ENCODE results near the gene UNC13C. TPM values are rescaled to one million over a fixed set of nuclear protein-coding genes. Genes with fewer than 3 reads are reported as not detected.
"Not testable (repeated sequence)": the region's sequence is repeated elsewhere in the genome, so short reads cannot be mapped to it uniquely, and the experiment has no call there.

The UNC13C gene
- total and polyA plus RNA-seq, 10 of the 15 experiments (the other 5 are each of a cell fraction or from before 2014, with no cell fraction given), result 9.9 to 81.3 (median 25.0) TPM

DNA sequence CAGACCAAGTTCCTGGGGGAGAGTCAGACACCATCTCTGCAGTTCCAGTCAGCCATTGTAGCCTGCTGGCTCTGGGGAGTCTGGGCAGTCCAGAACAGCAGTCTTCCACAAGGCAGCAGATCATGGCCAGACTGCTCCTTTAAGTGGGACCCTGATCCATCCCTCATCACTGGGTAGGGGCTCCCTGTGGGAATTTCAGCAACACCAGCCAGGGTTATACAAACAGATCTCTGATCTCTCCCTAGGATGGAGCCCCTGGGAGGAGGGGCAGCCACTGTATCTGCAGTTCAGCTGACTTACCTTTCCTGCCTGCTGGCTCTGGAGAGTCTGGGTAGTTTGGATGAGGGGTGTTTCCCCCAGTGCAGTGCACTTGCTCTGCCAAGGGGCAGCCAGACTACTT is 42.1 kb upstream of the UNC13C start (continued):
- TF ChIP-seq, protein P1, sequence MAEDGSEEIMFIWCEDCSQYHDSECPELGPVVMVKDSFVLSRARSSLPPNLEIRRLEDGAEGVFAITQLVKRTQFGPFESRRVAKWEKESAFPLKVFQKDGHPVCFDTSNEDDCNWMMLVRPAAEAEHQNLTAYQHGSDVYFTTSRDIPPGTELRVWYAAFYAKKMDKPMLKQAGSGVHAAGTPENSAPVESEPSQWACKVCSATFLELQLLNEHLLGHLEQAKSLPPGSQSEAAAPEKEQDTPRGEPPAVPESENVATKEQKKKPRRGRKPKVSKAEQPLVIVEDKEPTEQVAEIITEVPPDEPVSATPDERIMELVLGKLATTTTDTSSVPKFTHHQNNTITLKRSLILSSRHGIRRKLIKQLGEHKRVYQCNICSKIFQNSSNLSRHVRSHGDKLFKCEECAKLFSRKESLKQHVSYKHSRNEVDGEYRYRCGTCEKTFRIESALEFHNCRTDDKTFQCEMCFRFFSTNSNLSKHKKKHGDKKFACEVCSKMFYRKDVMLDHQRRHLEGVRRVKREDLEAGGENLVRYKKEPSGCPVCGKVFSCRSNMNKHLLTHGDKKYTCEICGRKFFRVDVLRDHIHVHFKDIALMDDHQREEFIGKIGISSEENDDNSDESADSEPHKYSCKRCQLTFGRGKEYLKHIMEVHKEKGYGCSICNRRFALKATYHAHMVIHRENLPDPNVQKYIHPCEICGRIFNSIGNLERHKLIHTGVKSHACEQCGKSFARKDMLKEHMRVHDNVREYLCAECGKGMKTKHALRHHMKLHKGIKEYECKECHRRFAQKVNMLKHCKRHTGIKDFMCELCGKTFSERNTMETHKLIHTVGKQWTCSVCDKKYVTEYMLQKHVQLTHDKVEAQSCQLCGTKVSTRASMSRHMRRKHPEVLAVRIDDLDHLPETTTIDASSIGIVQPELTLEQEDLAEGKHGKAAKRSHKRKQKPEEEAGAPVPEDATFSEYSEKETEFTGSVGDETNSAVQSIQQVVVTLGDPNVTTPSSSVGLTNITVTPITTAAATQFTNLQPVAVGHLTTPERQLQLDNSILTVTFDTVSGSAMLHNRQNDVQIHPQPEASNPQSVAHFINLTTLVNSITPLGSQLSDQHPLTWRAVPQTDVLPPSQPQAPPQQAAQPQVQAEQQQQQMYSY (CRISPR knock-in tag; IDR thresholded peaks at IDR 0.05), result no peak
- TF ChIP-seq ASH2L (IDR thresholded peaks at IDR 0.05; ENCODE audit: borderline replicate concordance, low read depth) (no peak), IRF4 (IDR thresholded peaks at IDR 0.05; ENCODE audit: low read depth, low read length) (no peak), SMAD1 (IDR thresholded peaks at IDR 0.05; ENCODE audit: low read depth, partially characterized antibody) (no peak), PAX5 (IDR thresholded peaks at IDR 0.05; ENCODE audit: borderline replicate concordance, low read depth, low read length) (no peak), CHD2 (IDR thresholded peaks at IDR 0.05; ENCODE audit: borderline replicate concordance, low read depth, low read length) (no peak), LARP7 (IDR thresholded peaks at IDR 0.05) (no peak), CREM (IDR thresholded peaks at IDR 0.05; ENCODE audit: low read depth) (no peak), SMAD5 (IDR thresholded peaks at IDR 0.05; ENCODE audit: low read depth) (no peak), ZZZ3 (IDR thresholded peaks at IDR 0.05; ENCODE audit: control insufficient read depth, insufficient read length, low read depth) (no peak), GABPA (IDR thresholded peaks at IDR 0.05; ENCODE audit: low read depth) (no peak), MEF2A (IDR thresholded peaks at IDR 0.05; ENCODE audit: insufficient read depth, low read depth, low read length) (no peak)

DNA sequence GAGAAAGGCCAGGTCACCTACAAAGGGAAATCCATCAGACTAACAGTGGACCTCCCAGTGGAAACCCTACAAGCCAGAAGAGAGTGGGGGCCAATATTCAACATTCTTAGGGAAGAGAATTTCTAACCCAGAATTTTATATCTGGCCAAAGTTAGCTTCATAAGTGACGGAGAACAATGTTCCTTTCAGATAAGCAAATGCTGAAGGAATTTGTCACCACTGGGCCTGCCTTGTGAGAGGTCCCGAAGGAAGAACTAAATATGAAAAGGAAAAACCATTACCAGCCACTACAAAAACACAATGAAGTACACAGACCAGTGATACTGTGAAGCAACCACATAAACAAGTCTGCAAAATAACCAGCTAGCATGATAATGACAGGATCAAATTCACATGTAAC is 40.6 kb upstream of the UNC13C start:
- H3K9me3 ChIP-seq (replicated peaks; ENCODE audit: control insufficient read depth, insufficient read depth, low read length); H3K9ac ChIP-seq (ENCODE audit: control insufficient read depth, insufficient read depth, low read length); SMC1A ChIA-PET (ENCODE audit: uncharacterized antibody, unreplicated experiment); H3K79me2 ChIP-seq (ENCODE audit: control insufficient read depth, insufficient read depth, low read length); H3K36me3 ChIP-seq (ENCODE audit: control insufficient read depth in 2 of 2, insufficient read depth in 2 of 2, low read length in 1 of 2); RAD21 ChIA-PET (ENCODE audit: unreplicated experiment); in situ Hi-C loops (cut with MboI); ATAC-seq; H3K27ac ChIP-seq (ENCODE audit: control insufficient read depth, insufficient read depth); H2AFZ ChIP-seq (ENCODE audit: control insufficient read depth, low read depth, low read length); BruUV-seq (replicated peaks); H3K4me3 ChIP-seq; H3K4me1 ChIP-seq (ENCODE audit: control insufficient read depth, insufficient read depth, low read length); H4K20me1 ChIP-seq (ENCODE audit: control insufficient read depth, insufficient read depth); intact Hi-C loops (cut with micrococcal nuclease; ENCODE audit: unreplicated experiment); POLR2A ChIA-PET; H3K4me2 ChIP-seq (ENCODE audit: control insufficient read depth, insufficient read depth); DNase-seq (ENCODE audit: low read depth, low spot score); FAIRE-seq; H3K27me3 ChIP-seq (replicated peaks in 1 of 2; ENCODE audit: control insufficient read depth in 2 of 2, insufficient read depth in 2 of 2, low read length in 1 of 2); CTCF ChIA-PET: not testable (repeated sequence)
- 0% methylated on average over 2 of the region's 2 CpGs for WGBS (ENCODE audit: insufficient coverage, insufficient replicate concordance, low lambda C conversion rate, missing lambda C conversion rate)

Data from GM12878 (cell line).